Panc1 (cell line): ENCODE results near the gene PELI2.

Experiments used
- POLR2AphosphoS5 ChIP-seq: IDR thresholded peaks from 2 replicates; pipeline ENCODE4 v1.6.1; 2012; ENCODE audit warnings: mild to moderate bottlenecking, low read depth, low read length, moderate library complexity
- SIN3A ChIP-seq: IDR thresholded peaks from 2 replicates; pipeline ENCODE4 v1.6.1; 2012; ENCODE audit warnings: low read depth, mild to moderate bottlenecking, low read length, moderate library complexity, borderline replicate concordance; ENCODE audit not compliant: insufficient read depth
- TF ChIP-seq, protein P1 (sequence below): fragments of 450-650 bp; IDR thresholded peaks from 2 replicates; pipeline ENCODE4 v1.5.1; 2017; ENCODE audit warnings: mild to moderate bottlenecking
- TF ChIP-seq, protein P2 (sequence below), 2 experiments: IDR thresholded peaks; 2 replicates each; pipeline ENCODE4 v1.6.1; 2011 to 2012; ENCODE audit warnings: low read depth in 2 of 2, control low read depth in 1 of 2, low read length in 1 of 2, mild to moderate bottlenecking in 1 of 2, moderate library complexity in 1 of 2; ENCODE audit not compliant: insufficient read depth in 1 of 2

DNA sequence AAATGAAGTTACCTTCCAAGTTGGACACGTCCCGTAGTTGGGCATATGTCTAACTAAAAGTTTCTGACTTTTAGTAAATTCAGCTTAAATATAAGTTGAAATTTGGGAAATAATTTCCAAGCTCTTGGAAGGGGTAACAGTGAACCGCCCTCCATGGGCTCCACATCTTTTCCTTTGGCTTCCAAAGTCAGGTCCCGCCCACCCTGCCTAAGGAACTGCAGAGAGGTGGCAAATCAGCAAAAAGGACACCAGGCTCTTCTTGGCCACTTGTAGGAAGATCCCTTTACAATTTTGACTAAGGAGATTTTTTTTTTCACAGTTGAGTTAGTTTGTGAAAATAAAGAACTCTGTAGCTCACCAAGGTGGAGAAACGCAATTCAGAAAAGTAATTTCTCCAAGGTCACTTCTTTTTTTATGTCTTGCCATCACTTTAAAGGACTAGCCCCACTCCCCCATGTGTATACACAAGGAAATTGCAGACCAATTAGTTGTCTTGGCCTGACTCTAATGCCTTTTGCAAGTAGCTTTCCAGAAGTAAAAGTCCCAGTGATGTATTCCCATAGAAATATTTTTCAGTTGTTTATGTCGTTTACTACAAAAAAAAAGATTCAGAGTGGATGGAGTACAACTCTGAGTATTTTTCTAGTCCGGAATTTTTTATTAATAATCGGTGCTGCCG is 181.2 kb downstream of the PELI2 start:
- TF ChIP-seq, protein P1, sequence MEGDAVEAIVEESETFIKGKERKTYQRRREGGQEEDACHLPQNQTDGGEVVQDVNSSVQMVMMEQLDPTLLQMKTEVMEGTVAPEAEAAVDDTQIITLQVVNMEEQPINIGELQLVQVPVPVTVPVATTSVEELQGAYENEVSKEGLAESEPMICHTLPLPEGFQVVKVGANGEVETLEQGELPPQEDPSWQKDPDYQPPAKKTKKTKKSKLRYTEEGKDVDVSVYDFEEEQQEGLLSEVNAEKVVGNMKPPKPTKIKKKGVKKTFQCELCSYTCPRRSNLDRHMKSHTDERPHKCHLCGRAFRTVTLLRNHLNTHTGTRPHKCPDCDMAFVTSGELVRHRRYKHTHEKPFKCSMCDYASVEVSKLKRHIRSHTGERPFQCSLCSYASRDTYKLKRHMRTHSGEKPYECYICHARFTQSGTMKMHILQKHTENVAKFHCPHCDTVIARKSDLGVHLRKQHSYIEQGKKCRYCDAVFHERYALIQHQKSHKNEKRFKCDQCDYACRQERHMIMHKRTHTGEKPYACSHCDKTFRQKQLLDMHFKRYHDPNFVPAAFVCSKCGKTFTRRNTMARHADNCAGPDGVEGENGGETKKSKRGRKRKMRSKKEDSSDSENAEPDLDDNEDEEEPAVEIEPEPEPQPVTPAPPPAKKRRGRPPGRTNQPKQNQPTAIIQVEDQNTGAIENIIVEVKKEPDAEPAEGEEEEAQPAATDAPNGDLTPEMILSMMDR = no peak
- TF ChIP-seq SIN3A (no peak), POLR2AphosphoS5 (no peak)
- TF ChIP-seq, protein P2, sequence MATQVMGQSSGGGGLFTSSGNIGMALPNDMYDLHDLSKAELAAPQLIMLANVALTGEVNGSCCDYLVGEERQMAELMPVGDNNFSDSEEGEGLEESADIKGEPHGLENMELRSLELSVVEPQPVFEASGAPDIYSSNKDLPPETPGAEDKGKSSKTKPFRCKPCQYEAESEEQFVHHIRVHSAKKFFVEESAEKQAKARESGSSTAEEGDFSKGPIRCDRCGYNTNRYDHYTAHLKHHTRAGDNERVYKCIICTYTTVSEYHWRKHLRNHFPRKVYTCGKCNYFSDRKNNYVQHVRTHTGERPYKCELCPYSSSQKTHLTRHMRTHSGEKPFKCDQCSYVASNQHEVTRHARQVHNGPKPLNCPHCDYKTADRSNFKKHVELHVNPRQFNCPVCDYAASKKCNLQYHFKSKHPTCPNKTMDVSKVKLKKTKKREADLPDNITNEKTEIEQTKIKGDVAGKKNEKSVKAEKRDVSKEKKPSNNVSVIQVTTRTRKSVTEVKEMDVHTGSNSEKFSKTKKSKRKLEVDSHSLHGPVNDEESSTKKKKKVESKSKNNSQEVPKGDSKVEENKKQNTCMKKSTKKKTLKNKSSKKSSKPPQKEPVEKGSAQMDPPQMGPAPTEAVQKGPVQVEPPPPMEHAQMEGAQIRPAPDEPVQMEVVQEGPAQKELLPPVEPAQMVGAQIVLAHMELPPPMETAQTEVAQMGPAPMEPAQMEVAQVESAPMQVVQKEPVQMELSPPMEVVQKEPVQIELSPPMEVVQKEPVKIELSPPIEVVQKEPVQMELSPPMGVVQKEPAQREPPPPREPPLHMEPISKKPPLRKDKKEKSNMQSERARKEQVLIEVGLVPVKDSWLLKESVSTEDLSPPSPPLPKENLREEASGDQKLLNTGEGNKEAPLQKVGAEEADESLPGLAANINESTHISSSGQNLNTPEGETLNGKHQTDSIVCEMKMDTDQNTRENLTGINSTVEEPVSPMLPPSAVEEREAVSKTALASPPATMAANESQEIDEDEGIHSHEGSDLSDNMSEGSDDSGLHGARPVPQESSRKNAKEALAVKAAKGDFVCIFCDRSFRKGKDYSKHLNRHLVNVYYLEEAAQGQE (IDR thresholded peaks at IDR 0.05; ENCODE audit: insufficient read depth in 1 of 2, low read depth in 2 of 2, low read length in 1 of 2) = no peak
